ENCODE measurements around the gene IAH1.

- TF ChIP-seq CTCF (IDR thresholded peaks at IDR 0.05; ENCODE audit: low read length) (no peak), EZH2 (optimal IDR thresholded peaks at IDR 0.05; ENCODE audit: low read depth, low read length) (no peak)
Observed at GRCh38 chr2:9518780-9519179, 44.4 kb downstream of the IAH1 start.

Measured in MM.1S (cell line).